Subcutaneous adipose tissue (tissue), 4 donors: ENCODE measurements around the gene CYP24A1. TPM values are rescaled to one million over a fixed set of nuclear protein-coding genes. Genes with fewer than 3 reads are reported as not detected.

Experiments
- CTCF ChIP-seq: fragments of 450-650 bp; IDR thresholded peaks from one replicate; pipeline ENCODE4 v1.5.1; 2016; ENCODE audit warnings: low read depth, mild to moderate bottlenecking, control low read depth, antibody characterized with exemption, moderate library complexity
- total RNA-seq, 4 donors: library from RNA; depleted of rRNA; stranded (reverse); fragments of >200 nt; gene quantifications; one replicate each; pipeline ENCODE4 v1.1.0, GENCODE V29; 2016

The CYP24A1 gene
- total RNA-seq, 4 donors from 2014 or later: not detected

DNA sequence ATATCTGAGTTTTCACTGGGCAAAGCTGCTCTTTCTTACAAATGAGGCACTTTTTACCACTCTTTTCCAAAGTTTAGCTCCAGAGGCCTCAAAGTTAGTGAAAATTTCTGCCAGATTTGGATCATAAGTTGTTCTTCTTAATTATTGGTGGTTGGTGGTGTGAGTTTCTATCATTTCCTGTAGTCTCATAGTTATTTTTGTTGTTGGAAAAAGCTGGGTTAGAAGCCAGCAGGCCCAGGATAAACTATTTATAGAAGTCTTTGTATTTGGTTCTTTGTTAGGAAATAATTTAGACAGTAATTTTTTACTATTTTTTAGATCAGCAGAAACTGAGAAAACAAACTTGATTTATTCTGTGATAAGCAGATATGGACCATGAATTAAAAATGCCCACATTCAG, 44.7 kb upstream of the CYP24A1 start:
- TF ChIP-seq CTCF: no peak

DNA sequence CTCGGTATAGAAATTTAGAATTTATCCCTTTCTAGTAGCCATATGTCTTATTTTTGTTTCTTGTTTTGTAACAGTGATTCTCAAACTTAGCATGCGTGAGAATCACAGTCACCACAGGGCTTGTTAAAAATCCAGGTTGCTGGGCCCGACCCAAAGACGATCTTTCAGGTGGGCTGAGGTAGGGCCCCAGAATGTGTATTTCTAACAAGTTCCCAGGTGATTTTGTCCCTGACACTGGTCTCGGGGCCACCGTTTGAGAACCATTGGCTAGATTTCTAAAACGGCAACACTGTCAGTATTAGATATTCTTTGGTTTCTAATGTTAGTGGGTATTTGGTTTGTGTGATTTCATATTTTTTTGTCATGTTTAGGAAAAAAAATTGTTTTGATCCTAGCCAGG, 44.0 kb upstream of the CYP24A1 start:
- TF ChIP-seq CTCF: no peak

DNA sequence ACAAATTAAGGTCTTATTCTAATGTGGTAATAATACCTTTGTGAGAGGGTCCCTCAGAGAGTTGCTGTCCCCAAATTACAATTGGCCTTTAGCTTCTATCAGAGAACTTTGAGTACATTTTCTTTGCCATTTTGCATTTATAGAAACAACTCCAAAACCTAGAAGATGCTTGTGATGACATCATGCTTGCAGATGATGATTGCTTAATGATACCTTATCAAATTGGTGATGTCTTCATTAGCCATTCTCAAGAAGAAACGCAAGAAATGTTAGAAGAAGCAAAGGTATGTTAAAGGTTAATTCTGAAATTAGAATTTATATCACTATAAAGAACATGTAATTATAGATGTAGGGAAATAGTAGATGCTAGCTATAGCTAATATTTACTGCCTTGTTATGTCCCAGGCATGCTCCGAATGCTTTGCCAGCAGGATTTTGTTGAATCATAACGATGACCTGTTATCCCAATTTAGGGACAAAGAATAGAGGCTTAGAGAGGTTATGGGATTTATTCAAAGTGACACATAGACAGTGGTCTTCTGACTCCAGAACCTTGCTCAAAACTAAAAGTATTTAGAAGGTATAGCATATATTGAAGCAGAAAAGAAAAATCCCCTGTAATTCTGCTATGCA, 41.5 kb upstream of the CYP24A1 start:
- no peak for TF ChIP-seq CTCF

DNA sequence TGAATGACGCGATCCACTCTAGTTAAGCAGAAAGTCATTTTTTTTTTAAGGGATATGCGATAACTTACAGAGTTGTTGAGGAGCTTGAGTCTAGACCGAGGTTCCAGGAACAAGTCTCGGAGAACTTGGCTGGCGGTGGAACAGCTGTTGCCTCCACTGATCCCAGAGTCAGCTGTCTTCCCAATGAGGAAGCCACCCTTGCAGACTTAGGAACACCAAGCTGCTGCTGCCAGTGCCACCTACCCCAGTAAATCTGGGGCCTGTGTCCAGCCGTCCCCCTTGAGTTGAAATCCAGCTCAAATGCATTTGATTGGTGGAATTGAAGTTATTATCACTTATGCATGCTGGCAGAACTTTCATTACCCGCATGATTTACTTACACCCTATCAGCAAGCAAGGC, 40.8 kb upstream of the CYP24A1 start:
- TF ChIP-seq CTCF: no peak

- no peak for TF ChIP-seq CTCF
Measured at GRCh38 chr20:54212871-54213270, 39.1 kb upstream of the CYP24A1 start.

DNA sequence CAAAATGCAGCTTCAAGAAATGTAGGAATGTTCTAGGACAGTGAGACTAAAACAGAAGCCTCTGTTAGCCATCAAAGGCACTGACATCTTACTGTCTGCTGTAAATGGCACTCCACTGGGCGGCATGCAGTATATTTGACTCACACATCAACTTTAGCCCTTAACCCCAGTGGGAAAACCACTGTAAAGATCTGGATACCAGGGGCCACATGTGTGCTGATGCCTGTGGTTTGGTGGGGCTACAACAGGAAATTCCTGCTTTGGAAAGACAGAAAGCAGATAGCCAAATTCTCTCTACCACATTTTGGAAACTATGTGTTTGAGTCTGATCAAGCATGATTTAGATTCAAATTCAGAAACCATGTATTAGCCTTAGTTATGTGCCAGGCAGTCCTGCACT, 38.4 kb upstream of the CYP24A1 start:
- no peak for TF ChIP-seq CTCF

GRCh38 chr20:54209216-54209813, 35.5 kb upstream of the CYP24A1 start:
- TF ChIP-seq CTCF: no peak
